HFF-Myc (cell line): Measurements from ENCODE around the gene MCM3AP.

Source experiments
- DNase-seq: peaks from one replicate; pipeline ENCODE4 v3.0.0-alpha.2; 2011; ENCODE audit warnings: low read depth; ENCODE audit errors: extremely low read depth
- H3K4me3 ChIP-seq: replicated peaks from 2 replicates; pipeline ENCODE4 v1.5.1; 2011; ENCODE audit warnings: low read depth, mild to moderate bottlenecking, control low read depth, low read length
- TF ChIP-seq, protein P1 (sequence below): IDR thresholded peaks from 2 replicates; pipeline ENCODE4 v1.5.1; 2012; ENCODE audit warnings: mild to moderate bottlenecking, low read depth, low read length, control low read depth; ENCODE audit errors: missing control alignments

Gene MCM3AP

DNA sequence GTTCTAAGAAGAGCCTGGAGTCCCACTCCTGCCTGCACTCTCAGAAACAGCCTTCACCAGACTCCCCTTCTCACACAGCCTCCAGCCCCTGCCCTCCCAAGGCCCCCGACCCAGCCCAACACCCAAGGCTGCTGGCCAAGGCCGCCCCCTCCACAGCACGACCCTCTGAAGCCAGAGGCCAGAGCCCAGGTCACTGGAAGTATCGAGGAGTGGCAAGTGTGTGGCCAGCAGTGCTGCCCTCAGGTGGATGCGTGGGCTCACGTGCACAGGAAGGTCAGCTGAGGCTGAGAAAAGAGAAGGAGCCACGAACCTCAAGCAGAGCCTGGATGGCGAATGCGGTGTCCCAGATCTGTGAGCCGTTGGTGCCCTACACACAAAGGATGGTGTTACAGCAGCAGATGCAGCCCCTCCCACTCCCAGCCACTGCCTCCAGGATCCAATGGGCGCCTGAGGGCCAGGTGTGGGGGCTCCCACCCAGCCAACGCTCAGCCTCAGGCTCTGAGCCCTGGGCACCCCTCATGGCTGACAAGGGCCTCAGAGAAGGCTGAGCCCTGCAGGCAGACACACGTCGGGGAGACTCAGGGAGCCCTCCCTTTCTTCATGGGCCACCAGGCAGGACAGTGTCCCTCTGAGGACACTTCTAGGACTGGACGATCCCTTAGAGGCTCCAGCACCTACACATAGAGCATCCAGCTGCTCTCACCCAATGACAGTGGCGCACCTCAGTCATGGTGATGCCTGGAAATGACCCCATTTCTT is 74.9 kb downstream of the MCM3AP start:
- H3K4me3 ChIP-seq = no peak overlapping the region
- TF ChIP-seq, protein P1, sequence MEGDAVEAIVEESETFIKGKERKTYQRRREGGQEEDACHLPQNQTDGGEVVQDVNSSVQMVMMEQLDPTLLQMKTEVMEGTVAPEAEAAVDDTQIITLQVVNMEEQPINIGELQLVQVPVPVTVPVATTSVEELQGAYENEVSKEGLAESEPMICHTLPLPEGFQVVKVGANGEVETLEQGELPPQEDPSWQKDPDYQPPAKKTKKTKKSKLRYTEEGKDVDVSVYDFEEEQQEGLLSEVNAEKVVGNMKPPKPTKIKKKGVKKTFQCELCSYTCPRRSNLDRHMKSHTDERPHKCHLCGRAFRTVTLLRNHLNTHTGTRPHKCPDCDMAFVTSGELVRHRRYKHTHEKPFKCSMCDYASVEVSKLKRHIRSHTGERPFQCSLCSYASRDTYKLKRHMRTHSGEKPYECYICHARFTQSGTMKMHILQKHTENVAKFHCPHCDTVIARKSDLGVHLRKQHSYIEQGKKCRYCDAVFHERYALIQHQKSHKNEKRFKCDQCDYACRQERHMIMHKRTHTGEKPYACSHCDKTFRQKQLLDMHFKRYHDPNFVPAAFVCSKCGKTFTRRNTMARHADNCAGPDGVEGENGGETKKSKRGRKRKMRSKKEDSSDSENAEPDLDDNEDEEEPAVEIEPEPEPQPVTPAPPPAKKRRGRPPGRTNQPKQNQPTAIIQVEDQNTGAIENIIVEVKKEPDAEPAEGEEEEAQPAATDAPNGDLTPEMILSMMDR = no peak
- DNase-seq = no peak

GRCh38 chr21:46208761-46209721 is 76.4 kb downstream of the MCM3AP start:
- H3K4me3 ChIP-seq = no peak overlapping the region
- no peak for DNase-seq
- TF ChIP-seq, protein P1 = no peak

- no peak for DNase-seq
- no peak overlapping the region for H3K4me3 ChIP-seq
- TF ChIP-seq, protein P1 = no peak
Observed at GRCh38 chr21:46207920-46208591, 77.4 kb downstream of the MCM3AP start.

DNA sequence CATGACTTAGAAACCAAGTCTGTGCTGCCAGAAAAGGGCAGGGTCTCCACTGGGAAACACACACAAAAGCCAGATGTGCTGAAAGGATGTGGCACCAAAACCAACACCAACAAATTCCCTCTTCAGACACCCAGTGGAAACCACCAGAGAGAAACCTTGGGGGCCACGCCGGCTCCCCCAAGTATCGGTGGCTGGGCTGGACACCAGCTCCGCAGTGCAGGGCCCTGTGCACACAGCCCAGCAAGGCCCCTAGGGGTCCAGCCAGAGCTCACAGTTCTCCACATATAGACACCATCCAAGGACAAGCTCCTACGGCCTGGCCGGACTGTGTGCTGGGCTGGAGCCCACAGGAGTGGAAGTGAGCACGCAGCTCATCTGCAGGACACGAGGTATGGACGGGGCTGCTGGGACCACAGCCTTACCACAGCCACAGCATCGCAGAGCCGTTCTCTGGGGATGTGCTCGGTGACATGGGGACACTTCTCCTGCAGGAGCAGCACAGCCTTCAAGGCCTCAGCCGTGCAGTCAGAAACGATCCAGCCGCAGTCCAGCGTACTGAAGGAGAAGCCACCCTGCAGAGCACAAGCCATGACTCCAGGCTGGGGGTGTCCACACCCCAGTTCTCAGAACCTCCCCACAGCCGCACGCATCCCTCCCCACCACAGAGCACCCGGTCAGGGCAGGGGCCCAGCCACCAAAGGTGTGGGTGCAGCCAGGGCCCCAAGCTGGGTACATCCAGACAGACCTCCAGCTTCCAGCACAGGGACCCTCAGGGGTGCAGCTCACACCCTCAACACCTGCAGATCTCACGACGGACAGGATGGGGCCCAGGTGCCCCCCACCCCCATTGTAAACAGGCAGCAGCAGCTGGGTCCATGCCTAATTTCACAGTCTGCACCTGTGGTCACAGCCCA is 78.1 kb downstream of the MCM3AP start:
- TF ChIP-seq, protein P1 = no peak
- no peak for DNase-seq
- H3K4me3 ChIP-seq = no peak overlapping the region

DNA sequence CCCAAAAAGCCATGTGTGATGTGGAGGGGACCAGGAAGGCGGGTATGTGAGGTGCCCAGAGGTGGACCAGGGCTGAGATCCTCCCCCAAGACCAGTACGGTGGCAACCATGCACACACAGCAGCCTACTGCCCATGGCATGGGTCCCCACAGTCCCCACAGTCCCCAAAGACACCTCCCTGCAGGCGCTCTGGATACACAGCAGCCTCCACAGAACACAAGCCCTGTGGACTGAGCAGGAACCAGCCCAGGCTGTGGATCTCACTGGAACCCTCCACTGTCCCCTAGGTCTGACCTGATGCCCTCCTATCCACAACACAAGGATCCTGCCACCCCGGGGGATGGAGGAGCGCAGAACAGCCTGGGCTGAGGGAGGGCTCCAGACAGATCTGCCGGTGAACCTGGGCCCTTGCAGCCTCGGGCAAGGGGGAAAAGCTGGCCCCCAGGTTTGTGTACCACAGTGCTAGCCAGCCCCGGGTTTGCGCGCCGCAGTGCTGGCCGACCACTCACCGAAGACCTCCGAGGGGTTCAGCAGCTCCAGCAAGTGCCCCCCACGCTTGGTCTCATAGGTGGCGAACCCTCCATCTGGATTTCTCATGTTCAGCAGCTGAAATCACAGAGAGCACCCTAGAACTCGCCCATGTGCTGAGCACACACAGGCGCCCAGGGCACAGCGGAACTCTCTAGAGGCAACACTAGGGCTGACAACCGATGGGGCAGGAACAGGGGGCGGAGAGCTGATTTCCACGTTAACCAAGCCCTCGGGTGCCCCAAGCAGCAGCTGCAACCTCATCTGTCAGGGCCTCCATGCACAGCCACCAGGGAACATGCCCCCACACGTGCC is 79.0 kb downstream of the MCM3AP start:
- TF ChIP-seq, protein P1 = no peak

More for the DNA sequence above, 79.0 kb downstream of the MCM3AP start:
- no peak for DNase-seq
- H3K4me3 ChIP-seq = no peak overlapping the region
